CD14-positive monocyte (primary cell): Measurements from ENCODE around the gene LAMTOR4. TPM values are rescaled to one million over a fixed set of nuclear protein-coding genes. Genes with fewer than 3 reads are reported as not detected.
"Not testable (repeated sequence)": the region's sequence is repeated elsewhere in the genome, so short reads cannot be mapped to it uniquely, and the experiment has no call there.

ENCODE experiments used
- DNase-seq, 3 donors: peaks; one replicate each; pipeline ENCODE4 v3.0.0-alpha.2; 2011 to 2022
- H2AFZ ChIP-seq: 2 replicates; pipeline ENCODE4 v1.6.0; 2012; ENCODE audit warnings: mild to moderate bottlenecking, low read depth, low read length, inconsistent platforms; ENCODE audit not compliant: insufficient read depth, poor library complexity, severe bottlenecking
- H3K27ac ChIP-seq, 2 donors: 1 replicate in 1 of 2; 2 replicates in 1 of 2; pipeline ENCODE4 v1.5.1; 2012 to 2013; ENCODE audit warnings: low read length in 2 of 2, control low read depth in 1 of 2, inconsistent platforms in 1 of 2, low read depth in 1 of 2, mild to moderate bottlenecking in 1 of 2
- H3K27me3 ChIP-seq, 2 donors: one replicate each; pipeline versions ENCODE4 v1.6.0 to v1.6.1; 2011 to 2013; ENCODE audit warnings: low read length in 2 of 2; ENCODE audit not compliant: control insufficient read depth in 2 of 2, insufficient read depth in 2 of 2
- H3K36me3 ChIP-seq, 2 donors: replicated peaks in 1 of 2; 1 replicate in 1 of 2; 2 replicates in 1 of 2; pipeline versions ENCODE4 v1.5.1 to v1.6.1; 2012 to 2013; ENCODE audit warnings: low read length in 2 of 2, control low read depth in 1 of 2, inconsistent platforms in 1 of 2, mild to moderate bottlenecking in 1 of 2; ENCODE audit not compliant: insufficient read depth in 2 of 2, control insufficient read depth in 1 of 2
- H3K4me1 ChIP-seq, 2 donors: 1 replicate in 1 of 2; 2 replicates in 1 of 2; pipeline versions ENCODE4 v1.5.1 to v1.6.1; 2012 to 2013; ENCODE audit warnings: low read length in 2 of 2, control low read depth in 1 of 2, inconsistent platforms in 1 of 2, mild to moderate bottlenecking in 1 of 2, moderate library complexity in 1 of 2; ENCODE audit not compliant: insufficient read depth in 2 of 2, control insufficient read depth in 1 of 2
- H3K4me2 ChIP-seq: replicated peaks from 2 replicates; pipeline ENCODE3; 2012; ENCODE audit warnings: low read length, moderate library complexity, mild to moderate bottlenecking; ENCODE audit not compliant: poor library complexity, severe bottlenecking; ENCODE audit errors: extremely low read depth
- H3K4me3 ChIP-seq, 3 experiments: fragments of 200-600 bp in 1 of 3; sonication (generic) in 1 of 3; replicated peaks in 1 of 3; 1 replicate in 2 of 3; 2 replicates in 1 of 3; pipeline ENCODE4 v1.5.1; 2011 to 2013; ENCODE audit warnings: low read length in 3 of 3, mild to moderate bottlenecking in 3 of 3, control low read depth in 2 of 3, low read depth in 2 of 3, inconsistent platforms in 1 of 3, moderate library complexity in 1 of 3
- H3K79me2 ChIP-seq: 2 replicates; pipeline ENCODE4 v1.6.0; 2012; ENCODE audit warnings: mild to moderate bottlenecking, control low read depth, inconsistent platforms, low read length, moderate library complexity; ENCODE audit not compliant: insufficient read depth
- H3K9ac ChIP-seq: 2 replicates; pipeline ENCODE4 v1.6.0; 2017; ENCODE audit warnings: low read length, mild to moderate bottlenecking; ENCODE audit not compliant: insufficient read depth, poor library complexity, severe bottlenecking
- H3K9me3 ChIP-seq, 2 donors: replicated peaks in 1 of 2; 1 replicate in 1 of 2; 2 replicates in 1 of 2; pipeline versions ENCODE4 v1.5.1 to v1.6.1; 2012 to 2013; ENCODE audit warnings: low read length in 2 of 2, control low read depth in 1 of 2; ENCODE audit not compliant: control insufficient read depth in 1 of 2, insufficient read depth in 1 of 2
- H4K20me1 ChIP-seq: 2 replicates; pipeline ENCODE4 v1.6.0; 2012; ENCODE audit warnings: mild to moderate bottlenecking, low read length, control low read depth, moderate library complexity; ENCODE audit not compliant: insufficient read depth
- H3K27ac Mint-ChIP-seq, 7 donors: one replicate each; pipeline ENCODE4 v1.8.0; 2020; ENCODE audit warnings: mild to moderate bottlenecking in 7 of 7, mixed read lengths in 7 of 7, moderate library complexity in 6 of 7, inconsistent platforms in 2 of 7
- H3K27me3 Mint-ChIP-seq, 3 donors: one replicate each; pipeline ENCODE4 v1.8.0; 2021 to 2022; ENCODE audit warnings: low read depth in 3 of 3, mild to moderate bottlenecking in 3 of 3, mixed read lengths in 3 of 3, moderate library complexity in 3 of 3, inconsistent platforms in 1 of 3
- H3K36me3 Mint-ChIP-seq, 2 donors: one replicate each; pipeline ENCODE4 v1.8.0; 2020; ENCODE audit warnings: mixed read lengths in 2 of 2, inconsistent platforms in 1 of 2, mild to moderate bottlenecking in 1 of 2
- H3K4me1 Mint-ChIP-seq: one replicate; pipeline ENCODE4 v1.8.0; 2020; ENCODE audit warnings: mild to moderate bottlenecking, mixed read lengths
- H3K4me3 Mint-ChIP-seq, 2 donors: one replicate each; pipeline ENCODE4 v1.8.0; 2020; ENCODE audit warnings: mild to moderate bottlenecking in 2 of 2, mixed read lengths in 2 of 2, moderate library complexity in 1 of 2
- H3K9me3 Mint-ChIP-seq, 7 donors: one replicate each; pipeline ENCODE4 v1.8.0; 2020 to 2022; ENCODE audit warnings: mixed read lengths in 7 of 7, mild to moderate bottlenecking in 6 of 7, moderate library complexity in 6 of 7, inconsistent platforms in 2 of 7
- CTCF ChIP-seq: fragments of 200-600 bp; IDR thresholded peaks from one replicate; pipeline ENCODE4 v1.8.0; 2022; ENCODE audit warnings: antibody characterized with exemption, mild to moderate bottlenecking
- WGBS: methylation state at CpG from one replicate; pipeline ENCODE4 v1.1.5; 2013; ENCODE audit warnings: missing lambda C conversion rate; ENCODE audit not compliant: insufficient coverage; 5-methylcytosine and 5-hydroxymethylcytosine counted together
- intact Hi-C, 2 donors: fragments of 100-400 bp; cut with micrococcal nuclease; formaldehyde crosslinking; loops; one replicate each; pipeline versions ENCODE4 v1.15.0 to v1.15.1; 2023
- polyA plus RNA-seq, 3 donors: library from polyadenylated mRNA; depleted of rRNA in 1 of 3; unstranded in 2 of 3; stranded (reverse) in 1 of 3; fragments of 300-500 nt in 2 of 3; fragments of >200 nt in 1 of 3; fragmentation: Illumina TruSeq in 2 of 3; gene quantifications; 1 replicate in 2 of 3; 2 replicates in 1 of 3; pipeline ENCODE4 v1.2.3, GENCODE V29; 2012 to 2021

The LAMTOR4 gene
- polyA plus RNA-seq, 3 donors = 533 to 754 (median 621) TPM

- Histone ChIP-seq H3K4me3 (no peak overlapping the region), H3K79me2 (no peaks in the 10 kb centered on the region), H4K20me1 (no peaks in the 10 kb centered on the region), H3K4me1 (peaks cover 21 to 27% of the 10 kb centered on the region in 2 donors), H2AFZ (no peak overlapping the region), H3K36me3 (no peaks in the 10 kb centered on the region), H3K27me3 (no peaks in the 10 kb centered on the region), H3K4me2 (no peak overlapping the region), H3K9ac (no peak overlapping the region), H3K27ac (no peak overlapping the region), H3K9me3 (no peaks in the 10 kb centered on the region)
- no peaks in the 10 kb centered on the region for H3K9me3 Mint-ChIP-seq
- TF ChIP-seq CTCF = no peak
- no peaks in the 10 kb centered on the region for H3K36me3 Mint-ChIP-seq
- intact Hi-C loops = no loop called here
- H3K27me3 Mint-ChIP-seq = peaks cover 0 to 2% (median 1%) of the 10 kb centered on the region in 3 donors
- peaks cover 30% of the 10 kb centered on the region for H3K4me1 Mint-ChIP-seq
- H3K27ac Mint-ChIP-seq = peak overlapping the region in 3 of 7 donors; percentile 46 to 58 (median 48)
- no peak overlapping the region for H3K4me3 Mint-ChIP-seq
- peak in 1 of 3 donors; percentile 16 for DNase-seq
- no CpG with 5 or more reads among the region's 2 CpGs for WGBS
Observed at GRCh38 chr7:100191775-100192174, 43.1 kb downstream of the LAMTOR4 start.

- not testable (repeated sequence) for H3K27ac ChIP-seq
- peaks cover 30% of the 10 kb centered on the region for H3K4me1 Mint-ChIP-seq
Observed at GRCh38 chr7:100192281-100192862, 43.7 kb downstream of the LAMTOR4 start.

More at GRCh38 chr7:100192281-100192862, 43.7 kb downstream of the LAMTOR4 start:
- DNase-seq, H3K9me3 ChIP-seq, H3K9me3 Mint-ChIP-seq, H3K9ac ChIP-seq, H2AFZ ChIP-seq, H3K27me3 Mint-ChIP-seq, H3K4me2 ChIP-seq, H3K27me3 ChIP-seq, H3K79me2 ChIP-seq, H4K20me1 ChIP-seq, intact Hi-C loops, H3K4me3 Mint-ChIP-seq, H3K36me3 ChIP-seq, H3K36me3 Mint-ChIP-seq, H3K4me3 ChIP-seq: not testable (repeated sequence)
- peaks cover 21 to 27% of the 10 kb centered on the region in 2 donors for H3K4me1 ChIP-seq
- peak overlapping the region in 2 of 7 donors; percentile 46 to 48 for H3K27ac Mint-ChIP-seq
- WGBS = 100% methylated on average over 2 of the region's 6 CpGs
